ENCODE measurements around the gene MIA. TPM values are rescaled to one million over a fixed set of nuclear protein-coding genes. Genes with fewer than 3 reads are reported as not detected.

MIA gene
- total RNA-seq, 1 donor from 2014 or later, result not detected

DNA sequence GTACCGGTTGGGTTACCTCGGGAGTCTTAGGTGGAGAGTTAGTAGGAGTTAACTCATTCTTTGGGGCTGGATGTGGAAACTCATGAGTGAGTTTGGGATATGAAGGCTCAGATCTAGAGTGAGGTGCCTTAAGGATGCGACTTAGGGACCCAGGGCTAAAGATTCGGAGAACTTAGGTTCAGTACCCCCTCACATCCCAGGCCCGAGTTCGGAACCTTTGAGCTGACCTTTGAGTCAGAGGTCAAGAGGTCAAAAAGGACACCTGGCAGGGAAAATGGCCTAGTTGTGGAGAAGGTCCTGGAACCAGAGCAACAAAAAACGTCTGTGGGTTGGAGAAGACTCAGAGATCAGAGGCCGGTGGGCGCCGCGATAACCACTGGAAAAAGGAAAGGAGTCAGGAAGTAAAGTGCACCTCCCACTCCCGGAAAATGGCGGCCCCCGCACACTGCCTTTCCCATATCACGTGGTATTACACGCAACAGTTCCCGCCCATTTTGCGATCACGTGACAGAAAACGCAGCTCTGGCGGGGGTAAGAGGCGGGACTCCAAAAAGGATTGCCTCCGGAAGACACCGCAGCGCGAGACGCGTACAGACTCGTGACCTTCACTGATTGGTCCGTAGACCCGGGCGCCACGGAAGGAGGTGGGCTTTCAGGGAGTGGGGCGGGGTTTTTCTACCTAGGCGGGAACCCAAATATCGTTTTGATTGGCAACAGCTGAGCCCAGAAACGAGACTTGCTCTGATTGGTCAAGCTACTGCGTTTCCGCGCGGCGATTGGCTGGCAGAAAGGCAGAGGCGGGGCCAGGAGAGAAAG, 25.1 kb upstream of the MIA start, which contains the start of gene ACTMAP:
ACTMAP (minus strand) TSS at position 420 of the 816 bp plus-strand sequence. CDS start 674 bp downstream, outside the sequence.
- peak within 1 kb of the TSS; percentile 78 for H3K4me2 ChIP-seq
- H3K4me3 Mint-ChIP-seq, result peak within 1 kb of the TSS; percentile 94
- H3K27me3 Mint-ChIP-seq (ENCODE audit: insufficient read depth, low read depth), result peaks cover 5% of the 10 kb centered on the region
- no peaks in the 10 kb centered on the region for H3K27me3 ChIP-seq
- peaks cover 11% of the 10 kb centered on the region for H3K36me3 Mint-ChIP-seq
- H3K27ac ChIP-seq, result peak within 1 kb of the TSS; percentile 94
- H3K36me3 ChIP-seq, result no peaks in the 10 kb centered on the region
- TF ChIP-seq EZH2phosphoT487 (IDR thresholded peaks at IDR 0.05), result no peak
- TF ChIP-seq, protein P1, sequence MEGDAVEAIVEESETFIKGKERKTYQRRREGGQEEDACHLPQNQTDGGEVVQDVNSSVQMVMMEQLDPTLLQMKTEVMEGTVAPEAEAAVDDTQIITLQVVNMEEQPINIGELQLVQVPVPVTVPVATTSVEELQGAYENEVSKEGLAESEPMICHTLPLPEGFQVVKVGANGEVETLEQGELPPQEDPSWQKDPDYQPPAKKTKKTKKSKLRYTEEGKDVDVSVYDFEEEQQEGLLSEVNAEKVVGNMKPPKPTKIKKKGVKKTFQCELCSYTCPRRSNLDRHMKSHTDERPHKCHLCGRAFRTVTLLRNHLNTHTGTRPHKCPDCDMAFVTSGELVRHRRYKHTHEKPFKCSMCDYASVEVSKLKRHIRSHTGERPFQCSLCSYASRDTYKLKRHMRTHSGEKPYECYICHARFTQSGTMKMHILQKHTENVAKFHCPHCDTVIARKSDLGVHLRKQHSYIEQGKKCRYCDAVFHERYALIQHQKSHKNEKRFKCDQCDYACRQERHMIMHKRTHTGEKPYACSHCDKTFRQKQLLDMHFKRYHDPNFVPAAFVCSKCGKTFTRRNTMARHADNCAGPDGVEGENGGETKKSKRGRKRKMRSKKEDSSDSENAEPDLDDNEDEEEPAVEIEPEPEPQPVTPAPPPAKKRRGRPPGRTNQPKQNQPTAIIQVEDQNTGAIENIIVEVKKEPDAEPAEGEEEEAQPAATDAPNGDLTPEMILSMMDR (IDR thresholded peaks at IDR 0.05), result no peak
- TF ChIP-seq EZH2 (IDR thresholded peaks at IDR 0.05), result no peak
- H3F3A ChIP-seq (ENCODE audit: low read depth), result peaks cover 9% of the 10 kb centered on the region
- no peaks in the 10 kb centered on the region for H3K9me3 ChIP-seq (ENCODE audit: low read depth)
- no peaks in the 10 kb centered on the region for H3K9me3 Mint-ChIP-seq
- H3K9ac ChIP-seq, result peak within 1 kb of the TSS; percentile 94
- DNase-seq (ENCODE audit: low spot score), result peak; percentile 100
- peak within 1 kb of the TSS; percentile 72 for H2AFZ ChIP-seq (replicated peaks)
- H3K4me1 ChIP-seq, result peaks cover 26% of the 10 kb centered on the region
- peaks cover 49% of the 10 kb centered on the region for H3K4me1 Mint-ChIP-seq
- peaks cover 66% of the 10 kb centered on the region for H3K79me2 ChIP-seq (ENCODE audit: low read depth)
- H3K4me3 ChIP-seq, result peak within 1 kb of the TSS; percentile 59
- H4K20me1 ChIP-seq (ENCODE audit: low read depth), result peaks cover 28% of the 10 kb centered on the region
- peak within 1 kb of the TSS; percentile 94 for H3K27ac Mint-ChIP-seq

DNA sequence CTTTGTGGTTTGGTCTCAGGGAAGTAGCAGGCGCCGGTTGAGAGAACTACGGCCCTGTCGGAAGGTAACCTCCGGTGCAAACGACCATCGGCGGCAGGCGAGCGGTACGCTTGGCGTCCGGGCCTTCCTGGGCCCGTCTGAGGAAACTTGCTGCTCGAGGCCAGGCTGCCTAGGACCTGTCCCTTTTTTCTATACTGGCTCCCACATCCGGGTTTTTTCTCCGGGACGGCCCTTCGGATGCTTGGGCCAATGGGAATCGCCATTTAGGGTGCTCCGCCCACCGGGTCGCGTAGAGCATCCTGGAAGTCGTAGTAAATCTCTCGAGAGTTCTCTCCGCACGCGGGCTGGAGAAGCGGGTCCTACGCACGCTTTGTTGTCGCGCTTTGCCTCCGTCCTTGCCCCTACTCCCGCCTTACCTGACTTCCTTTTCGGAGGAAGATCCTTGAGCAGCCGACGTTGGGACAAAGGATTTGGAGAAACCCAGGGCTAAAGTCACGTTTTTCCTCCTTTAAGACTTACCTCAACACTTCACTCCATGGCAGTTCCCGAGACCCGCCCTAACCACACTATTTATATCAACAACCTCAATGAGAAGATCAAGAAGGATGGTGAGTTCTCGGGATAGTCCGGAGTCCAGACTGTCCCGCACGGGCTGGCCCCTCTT, 24.3 kb upstream of the MIA start, which contains the start of gene SNRPA:
SNRPA (plus strand) TSS at position 330 of the 664 bp plus-strand sequence; CDS start at position 536, 206 bp downstream.
- Mint-ChIP-seq H3K4me3 (peak within 1 kb of the TSS; percentile 94), H3K9me3 (no peaks in the 10 kb centered on the region), H3K27ac (peak within 1 kb of the TSS; percentile 94), H3K36me3 (peaks cover 16% of the 10 kb centered on the region), H3K27me3 (ENCODE audit: insufficient read depth, low read depth) (peaks cover 5% of the 10 kb centered on the region), H3K4me1 (peaks cover 52% of the 10 kb centered on the region)
- H3F3A ChIP-seq (ENCODE audit: low read depth), result peaks cover 9% of the 10 kb centered on the region
- peak within 1 kb of the TSS; percentile 94 for H3K27ac ChIP-seq
- no peaks in the 10 kb centered on the region for H3K9me3 ChIP-seq (ENCODE audit: low read depth)
- no peaks in the 10 kb centered on the region for H3K36me3 ChIP-seq
- H3K4me2 ChIP-seq, result peak within 1 kb of the TSS; percentile 78
- peaks cover 26% of the 10 kb centered on the region for H3K4me1 ChIP-seq
- peaks cover 73% of the 10 kb centered on the region for H3K79me2 ChIP-seq (ENCODE audit: low read depth)
- peaks cover 36% of the 10 kb centered on the region for H4K20me1 ChIP-seq (ENCODE audit: low read depth)
- TF ChIP-seq EZH2 (IDR thresholded peaks at IDR 0.05) (no peak), EZH2phosphoT487 (IDR thresholded peaks at IDR 0.05) (no peak)
- TF ChIP-seq, protein P1 (IDR thresholded peaks at IDR 0.05), result no peak
- H3K9ac ChIP-seq, result peak within 1 kb of the TSS; percentile 94
- H3K4me3 ChIP-seq, result peak within 1 kb of the TSS; percentile 59
- no peaks in the 10 kb centered on the region for H3K27me3 ChIP-seq
- peak within 1 kb of the TSS; percentile 72 for H2AFZ ChIP-seq (replicated peaks)
- peak; percentile 100 for DNase-seq (ENCODE audit: low spot score)

DNA sequence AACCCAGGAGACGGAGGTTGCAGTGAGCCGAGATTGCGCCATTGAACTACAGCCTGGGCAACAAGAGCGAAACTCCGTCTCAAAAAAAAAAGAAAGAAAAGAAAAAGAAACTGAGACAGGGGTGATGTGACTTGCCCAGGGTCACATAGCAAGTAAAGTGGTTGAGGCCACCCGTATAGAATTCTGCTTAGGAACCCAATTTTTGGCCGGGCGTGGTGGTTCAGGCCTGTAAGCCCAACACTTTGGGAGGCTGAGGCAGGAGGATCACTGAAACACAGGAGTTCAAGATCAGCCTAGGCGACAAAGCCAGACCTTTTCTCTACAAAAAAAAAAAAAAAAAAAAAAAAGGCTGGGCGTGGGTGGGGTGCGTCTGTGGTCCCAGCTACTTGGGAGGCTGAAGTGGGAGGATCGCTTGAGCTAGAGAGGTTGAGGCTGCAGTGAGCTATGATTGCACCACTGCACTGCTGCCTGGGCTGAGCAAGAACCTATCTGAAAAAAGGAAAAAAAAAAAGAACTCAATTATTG, 23.0 kb upstream of the MIA start:
- H3K79me2 ChIP-seq (ENCODE audit: low read depth), result peaks cover 86% of the 10 kb centered on the region
- no peak for DNase-seq (ENCODE audit: low spot score)

More for the DNA sequence above, 23.0 kb upstream of the MIA start:
- Histone ChIP-seq H3K4me2 (peak overlapping the region; percentile 78), H3K27ac (no peak overlapping the region), H3K4me3 (peak overlapping the region; percentile 59), H3K9ac (peak overlapping the region; percentile 94), H3K4me1 (peaks cover 26% of the 10 kb centered on the region), H3K36me3 (no peaks in the 10 kb centered on the region), H3F3A (ENCODE audit: low read depth) (peaks cover 13% of the 10 kb centered on the region), H4K20me1 (ENCODE audit: low read depth) (peaks cover 49% of the 10 kb centered on the region), H3K27me3 (no peaks in the 10 kb centered on the region), H3K9me3 (ENCODE audit: low read depth) (no peaks in the 10 kb centered on the region), H2AFZ (replicated peaks) (no peak overlapping the region)
- Mint-ChIP-seq H3K4me3 (peak overlapping the region; percentile 94), H3K4me1 (peaks cover 58% of the 10 kb centered on the region), H3K27ac (no peak overlapping the region), H3K36me3 (peaks cover 25% of the 10 kb centered on the region), H3K27me3 (ENCODE audit: insufficient read depth, low read depth) (peaks cover 5% of the 10 kb centered on the region), H3K9me3 (no peaks in the 10 kb centered on the region)
- no peak for TF ChIP-seq EZH2phosphoT487 (IDR thresholded peaks at IDR 0.05)
- TF ChIP-seq EZH2 (IDR thresholded peaks at IDR 0.05), result no peak
- TF ChIP-seq, protein P1 (IDR thresholded peaks at IDR 0.05), result no peak

All from neural progenitor cell (in vitro differentiated cells).